CD14-positive monocyte (primary cell): ENCODE data around the gene SLC22A5. TPM values are rescaled to one million over a fixed set of nuclear protein-coding genes. Genes with fewer than 3 reads are reported as not detected.

Source experiments
- DNase-seq, 3 donors: peaks; one replicate each; pipeline ENCODE4 v3.0.0-alpha.2; 2011 to 2022
- H2AFZ ChIP-seq: 2 replicates; pipeline ENCODE4 v1.6.0; 2012; ENCODE audit warnings: mild to moderate bottlenecking, low read depth, low read length, inconsistent platforms; ENCODE audit not compliant: insufficient read depth, poor library complexity, severe bottlenecking
- H3K27ac ChIP-seq, 2 donors: 1 replicate in 1 of 2; 2 replicates in 1 of 2; pipeline ENCODE4 v1.5.1; 2012 to 2013; ENCODE audit warnings: low read length in 2 of 2, control low read depth in 1 of 2, inconsistent platforms in 1 of 2, low read depth in 1 of 2, mild to moderate bottlenecking in 1 of 2
- H3K27me3 ChIP-seq, 2 donors: one replicate each; pipeline versions ENCODE4 v1.6.0 to v1.6.1; 2011 to 2013; ENCODE audit warnings: low read length in 2 of 2; ENCODE audit not compliant: control insufficient read depth in 2 of 2, insufficient read depth in 2 of 2
- H3K36me3 ChIP-seq, 2 donors: replicated peaks in 1 of 2; 1 replicate in 1 of 2; 2 replicates in 1 of 2; pipeline versions ENCODE4 v1.5.1 to v1.6.1; 2012 to 2013; ENCODE audit warnings: low read length in 2 of 2, control low read depth in 1 of 2, inconsistent platforms in 1 of 2, mild to moderate bottlenecking in 1 of 2; ENCODE audit not compliant: insufficient read depth in 2 of 2, control insufficient read depth in 1 of 2
- H3K4me1 ChIP-seq, 2 donors: 1 replicate in 1 of 2; 2 replicates in 1 of 2; pipeline versions ENCODE4 v1.5.1 to v1.6.1; 2012 to 2013; ENCODE audit warnings: low read length in 2 of 2, control low read depth in 1 of 2, inconsistent platforms in 1 of 2, mild to moderate bottlenecking in 1 of 2, moderate library complexity in 1 of 2; ENCODE audit not compliant: insufficient read depth in 2 of 2, control insufficient read depth in 1 of 2
- H3K4me2 ChIP-seq: replicated peaks from 2 replicates; pipeline ENCODE3; 2012; ENCODE audit warnings: low read length, moderate library complexity, mild to moderate bottlenecking; ENCODE audit not compliant: poor library complexity, severe bottlenecking; ENCODE audit errors: extremely low read depth
- H3K4me3 ChIP-seq, 3 experiments: fragments of 200-600 bp in 1 of 3; sonication (generic) in 1 of 3; replicated peaks in 1 of 3; 1 replicate in 2 of 3; 2 replicates in 1 of 3; pipeline ENCODE4 v1.5.1; 2011 to 2013; ENCODE audit warnings: low read length in 3 of 3, mild to moderate bottlenecking in 3 of 3, control low read depth in 2 of 3, low read depth in 2 of 3, inconsistent platforms in 1 of 3, moderate library complexity in 1 of 3
- H3K79me2 ChIP-seq: 2 replicates; pipeline ENCODE4 v1.6.0; 2012; ENCODE audit warnings: mild to moderate bottlenecking, control low read depth, inconsistent platforms, low read length, moderate library complexity; ENCODE audit not compliant: insufficient read depth
- H3K9ac ChIP-seq: 2 replicates; pipeline ENCODE4 v1.6.0; 2017; ENCODE audit warnings: low read length, mild to moderate bottlenecking; ENCODE audit not compliant: insufficient read depth, poor library complexity, severe bottlenecking
- H3K9me3 ChIP-seq, 2 donors: replicated peaks in 1 of 2; 1 replicate in 1 of 2; 2 replicates in 1 of 2; pipeline versions ENCODE4 v1.5.1 to v1.6.1; 2012 to 2013; ENCODE audit warnings: low read length in 2 of 2, control low read depth in 1 of 2; ENCODE audit not compliant: control insufficient read depth in 1 of 2, insufficient read depth in 1 of 2
- H4K20me1 ChIP-seq: 2 replicates; pipeline ENCODE4 v1.6.0; 2012; ENCODE audit warnings: mild to moderate bottlenecking, low read length, control low read depth, moderate library complexity; ENCODE audit not compliant: insufficient read depth
- H3K27ac Mint-ChIP-seq, 7 donors: one replicate each; pipeline ENCODE4 v1.8.0; 2020; ENCODE audit warnings: mild to moderate bottlenecking in 7 of 7, mixed read lengths in 7 of 7, moderate library complexity in 6 of 7, inconsistent platforms in 2 of 7
- H3K27me3 Mint-ChIP-seq, 3 donors: one replicate each; pipeline ENCODE4 v1.8.0; 2021 to 2022; ENCODE audit warnings: low read depth in 3 of 3, mild to moderate bottlenecking in 3 of 3, mixed read lengths in 3 of 3, moderate library complexity in 3 of 3, inconsistent platforms in 1 of 3
- H3K36me3 Mint-ChIP-seq, 2 donors: one replicate each; pipeline ENCODE4 v1.8.0; 2020; ENCODE audit warnings: mixed read lengths in 2 of 2, inconsistent platforms in 1 of 2, mild to moderate bottlenecking in 1 of 2
- H3K4me1 Mint-ChIP-seq: one replicate; pipeline ENCODE4 v1.8.0; 2020; ENCODE audit warnings: mild to moderate bottlenecking, mixed read lengths
- H3K4me3 Mint-ChIP-seq, 2 donors: one replicate each; pipeline ENCODE4 v1.8.0; 2020; ENCODE audit warnings: mild to moderate bottlenecking in 2 of 2, mixed read lengths in 2 of 2, moderate library complexity in 1 of 2
- H3K9me3 Mint-ChIP-seq, 7 donors: one replicate each; pipeline ENCODE4 v1.8.0; 2020 to 2022; ENCODE audit warnings: mixed read lengths in 7 of 7, mild to moderate bottlenecking in 6 of 7, moderate library complexity in 6 of 7, inconsistent platforms in 2 of 7
- CTCF ChIP-seq: fragments of 200-600 bp; IDR thresholded peaks from one replicate; pipeline ENCODE4 v1.8.0; 2022; ENCODE audit warnings: antibody characterized with exemption, mild to moderate bottlenecking
- WGBS: methylation state at CpG from one replicate; pipeline ENCODE4 v1.1.5; 2013; ENCODE audit warnings: missing lambda C conversion rate; ENCODE audit not compliant: insufficient coverage; 5-methylcytosine and 5-hydroxymethylcytosine counted together
- intact Hi-C, 2 donors: fragments of 100-400 bp; cut with micrococcal nuclease; formaldehyde crosslinking; loops; one replicate each; pipeline versions ENCODE4 v1.15.0 to v1.15.1; 2023
- polyA plus RNA-seq, 3 donors: library from polyadenylated mRNA; depleted of rRNA in 1 of 3; unstranded in 2 of 3; stranded (reverse) in 1 of 3; fragments of 300-500 nt in 2 of 3; fragments of >200 nt in 1 of 3; fragmentation: Illumina TruSeq in 2 of 3; gene quantifications; 1 replicate in 2 of 3; 2 replicates in 1 of 3; pipeline ENCODE4 v1.2.3, GENCODE V29; 2012 to 2021

The SLC22A5 gene
- polyA plus RNA-seq, 3 donors = 2.4 to 14.6 (median 3.5) TPM

- Histone ChIP-seq H3K27ac (no peak overlapping the region), H3K4me1 (peaks cover 28 to 31% of the 10 kb centered on the region in 2 donors), H3K4me3 (no peak overlapping the region), H3K27me3 (no peaks in the 10 kb centered on the region), H3K9me3 (no peaks in the 10 kb centered on the region), H4K20me1 (no peaks in the 10 kb centered on the region), H2AFZ (no peak overlapping the region), H3K36me3 (peaks cover 4 to 44% of the 10 kb centered on the region in 2 donors), H3K9ac (no peak overlapping the region), H3K4me2 (no peak overlapping the region), H3K79me2 (no peaks in the 10 kb centered on the region)
- intact Hi-C loops = loop anchor here (10.0 kb wide), 1 partner anchor 502 kb away; no protein-coding TSS in a partner anchor
- TF ChIP-seq CTCF = no peak
- Mint-ChIP-seq H3K27me3 (no peaks in the 10 kb centered on the region), H3K4me1 (peaks cover 32% of the 10 kb centered on the region), H3K9me3 (no peaks in the 10 kb centered on the region), H3K36me3 (peaks cover 22 to 29% of the 10 kb centered on the region in 2 donors), H3K27ac (no peak overlapping the region), H3K4me3 (no peak overlapping the region)
- DNase-seq = no peak
- 100% methylated on average over 1 of the region's 1 CpG for WGBS
Measured at GRCh38 chr5:132383261-132383660, 13.8 kb downstream of the SLC22A5 start.

GRCh38 chr5:132383984-132384383 lies 14.5 kb downstream of the SLC22A5 start:
- no peaks in the 10 kb centered on the region for H3K27me3 ChIP-seq
- peaks cover 35 to 38% of the 10 kb centered on the region in 2 donors for H3K4me1 ChIP-seq
- no peaks in the 10 kb centered on the region for H3K79me2 ChIP-seq
- TF ChIP-seq CTCF = no peak
- H3K36me3 Mint-ChIP-seq = peaks cover 20 to 23% of the 10 kb centered on the region in 2 donors
- H3K4me3 Mint-ChIP-seq = peak overlapping the region in 1 of 2 donors; percentile 34
- H4K20me1 ChIP-seq = no peaks in the 10 kb centered on the region
- H3K4me3 ChIP-seq = no peak overlapping the region
- H3K9ac ChIP-seq = no peak overlapping the region
- no peak for DNase-seq
- no peaks in the 10 kb centered on the region for H3K27me3 Mint-ChIP-seq
- no peaks in the 10 kb centered on the region for H3K9me3 ChIP-seq
- no peak overlapping the region for H2AFZ ChIP-seq
- peaks cover 4 to 37% of the 10 kb centered on the region in 2 donors for H3K36me3 ChIP-seq
- peaks cover 39% of the 10 kb centered on the region for H3K4me1 Mint-ChIP-seq
- H3K27ac ChIP-seq = no peak overlapping the region
- 86% methylated on average over 1 of the region's 5 CpGs for WGBS
- H3K4me2 ChIP-seq = no peak overlapping the region
- intact Hi-C loops = loop anchor here (2.0 to 10.0 kb wide), 2 partner anchors 437 to 501 kb away; no protein-coding TSS in a partner anchor
- H3K9me3 Mint-ChIP-seq = no peaks in the 10 kb centered on the region
- H3K27ac Mint-ChIP-seq = no peak overlapping the region
